GM10847 (cell line): ENCODE results near the gene SMTNL1.

Experiments
- POLR2A ChIP-seq: IDR thresholded peaks from 2 replicates; pipeline ENCODE4 v1.6.1; 2011; ENCODE audit not compliant: insufficient read length; ENCODE audit errors: extremely low read depth

Gene SMTNL1

DNA sequence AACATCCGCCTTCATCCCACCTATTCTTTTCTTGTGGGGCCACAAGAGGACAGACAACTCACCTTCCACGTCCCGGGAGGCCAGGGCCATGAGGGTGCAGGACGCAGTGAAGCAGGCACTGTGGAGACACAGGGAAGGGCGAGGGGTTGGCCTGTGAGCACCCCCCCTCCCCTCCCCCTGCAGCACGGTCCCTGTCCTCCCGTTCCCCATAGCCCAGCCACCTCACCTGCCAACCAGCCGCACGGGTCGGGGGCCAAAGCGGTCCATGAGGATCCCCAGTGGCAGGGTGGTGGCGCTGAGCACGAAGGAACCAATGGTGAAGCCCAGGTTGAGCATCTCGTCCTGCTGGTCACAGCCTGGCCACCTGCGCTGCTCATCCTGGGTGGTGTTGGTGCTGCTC lies 36.5 kb upstream of the SMTNL1 start:
- TF ChIP-seq POLR2A = no peak

- no peak for TF ChIP-seq POLR2A
Observed at GRCh38 chr11:57501953-57502352, 35.4 kb upstream of the SMTNL1 start.

DNA sequence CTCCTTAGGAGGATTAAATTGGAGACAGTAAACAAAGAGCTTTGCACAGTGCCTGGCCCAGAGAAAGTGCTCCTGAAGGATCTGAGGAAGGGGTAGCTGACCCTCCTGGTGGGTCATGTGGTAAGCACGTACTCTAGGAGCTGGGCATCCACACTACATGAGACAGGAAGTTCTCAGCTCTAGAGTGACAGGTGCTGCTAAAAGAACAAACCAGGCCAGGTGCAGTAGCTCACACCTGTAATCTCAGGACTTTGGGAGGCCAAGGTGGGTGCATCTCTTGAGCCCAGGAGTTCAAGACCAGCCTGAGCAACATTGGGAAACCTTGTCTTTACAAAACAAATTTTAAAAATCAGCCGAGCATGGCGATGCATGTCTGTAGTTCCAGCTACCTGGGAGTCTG lies 35.0 kb upstream of the SMTNL1 start:
- TF ChIP-seq POLR2A = no peak

GRCh38 chr11:57502870-57503269 lies 34.5 kb upstream of the SMTNL1 start:
- TF ChIP-seq POLR2A = no peak

- TF ChIP-seq POLR2A = no peak
Observed at GRCh38 chr11:57504511-57504910, 32.9 kb upstream of the SMTNL1 start.

GRCh38 chr11:57506522-57506921 lies 30.9 kb upstream of the SMTNL1 start:
- no peak for TF ChIP-seq POLR2A

DNA sequence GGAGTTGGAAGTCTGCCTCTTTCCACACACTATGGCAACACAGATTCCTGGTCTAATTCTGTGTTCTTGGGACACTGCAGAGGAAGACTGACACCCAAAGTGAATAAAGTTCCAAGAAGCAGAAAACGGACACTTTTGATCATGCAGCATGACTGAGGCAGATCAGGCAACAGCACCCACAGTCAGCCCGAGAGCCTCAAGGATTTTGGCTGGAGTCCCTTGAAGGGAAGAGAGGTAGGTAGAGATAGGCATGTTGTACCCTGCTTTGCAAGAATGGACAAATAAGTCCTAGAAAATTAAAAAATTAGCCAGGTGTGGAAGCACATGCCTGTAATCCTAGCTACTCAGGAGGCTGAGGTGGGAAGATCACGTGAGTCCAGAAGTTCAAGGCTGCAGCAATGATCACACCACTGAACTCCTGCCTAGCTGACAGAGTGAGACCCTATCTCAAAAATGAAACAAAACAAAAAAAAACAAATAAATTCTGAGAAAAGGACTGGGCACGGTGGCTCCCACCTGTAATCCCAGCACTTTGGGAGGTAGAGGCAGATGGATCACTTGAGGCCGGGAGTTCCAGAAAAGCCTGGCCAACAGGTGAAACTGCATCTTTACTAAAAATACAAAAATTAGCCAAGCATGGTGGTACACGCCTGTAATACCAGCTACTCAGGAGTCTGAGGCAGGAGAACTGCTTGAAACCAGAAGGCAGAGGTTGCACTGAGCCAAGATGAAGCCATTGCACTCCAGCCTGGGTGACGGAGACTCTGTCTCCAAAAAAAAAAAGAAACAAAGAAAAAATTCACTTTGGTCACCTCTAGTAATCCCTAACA lies 28.8 kb upstream of the SMTNL1 start:
- no peak for TF ChIP-seq POLR2A

GRCh38 chr11:57511741-57512430 lies 25.5 kb upstream of the SMTNL1 start:
- TF ChIP-seq POLR2A = no peak

GRCh38 chr11:57512646-57513451 lies 24.5 kb upstream of the SMTNL1 start:
- TF ChIP-seq POLR2A = no peak

GRCh38 chr11:57513452-57513795 lies 24.0 kb upstream of the SMTNL1 start:
- no peak for TF ChIP-seq POLR2A

- no peak for TF ChIP-seq POLR2A
Observed at GRCh38 chr11:57513911-57514537, 23.4 kb upstream of the SMTNL1 start.

- peak; percentile 16 for TF ChIP-seq POLR2A
Observed at GRCh38 chr11:57514538-57515331, 22.7 kb upstream of the SMTNL1 start.

- TF ChIP-seq POLR2A = peak; percentile 29
Observed at GRCh38 chr11:57515332-57516060, 21.9 kb upstream of the SMTNL1 start, which contains the start of gene SLC43A1. SLC43A1 (minus strand) TSS chr11:57515702; CDS start chr11:57514111, 1,591 bp downstream.

- no peak for TF ChIP-seq POLR2A
Observed at GRCh38 chr11:57516061-57516443, 21.3 kb upstream of the SMTNL1 start.
